NCI-H1092 (cell line): ENCODE data around the gene RBM6.
"Not testable (repeated sequence)": the region's sequence is repeated elsewhere in the genome, so short reads cannot be mapped to it uniquely, and the experiment has no call there.

Source experiments
- DNase-seq: peaks from one replicate; lab custom pipeline; 2025; lab: John Stamatoyannopoulos, UW

RBM6 gene

DNA sequence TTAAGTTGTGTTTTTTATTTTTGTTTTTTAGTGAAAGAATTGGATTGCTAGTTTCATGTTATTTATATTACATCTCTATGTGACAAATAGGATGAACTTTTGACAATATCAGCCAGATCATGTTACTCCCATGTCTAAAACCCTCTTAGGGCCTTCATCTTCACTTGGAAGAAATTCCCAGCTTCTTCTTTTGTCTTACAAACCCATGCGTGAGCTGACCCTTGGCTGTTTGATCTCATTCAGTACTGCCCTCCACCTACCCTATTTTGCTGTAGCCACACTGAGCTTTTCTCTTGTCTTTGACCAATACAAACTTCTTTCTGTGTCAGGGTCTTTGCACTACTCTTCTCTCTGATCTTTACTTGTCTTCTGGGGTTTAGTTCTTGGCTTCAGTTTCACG lies 37.0 kb downstream of the RBM6 start:
- DNase-seq = no peak

DNA sequence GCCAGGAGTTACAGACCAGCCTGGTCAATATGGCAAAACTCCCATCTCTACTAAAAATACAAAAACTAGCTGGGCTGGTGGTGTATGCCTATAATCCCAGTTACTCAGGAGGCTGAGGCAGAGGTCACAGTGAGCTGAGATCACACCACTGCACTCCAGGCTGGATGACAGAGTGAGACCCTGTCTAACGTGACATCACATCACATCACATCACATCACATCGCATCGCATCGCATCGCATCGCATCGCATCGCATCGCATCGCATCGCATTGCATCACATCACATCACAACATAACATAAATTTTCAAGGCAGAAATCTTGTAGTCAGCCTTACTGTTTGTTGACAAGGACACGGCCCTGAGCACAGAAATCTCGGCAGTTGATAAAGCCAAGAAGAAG lies 44.4 kb downstream of the RBM6 start:
- DNase-seq = no peak

DNA sequence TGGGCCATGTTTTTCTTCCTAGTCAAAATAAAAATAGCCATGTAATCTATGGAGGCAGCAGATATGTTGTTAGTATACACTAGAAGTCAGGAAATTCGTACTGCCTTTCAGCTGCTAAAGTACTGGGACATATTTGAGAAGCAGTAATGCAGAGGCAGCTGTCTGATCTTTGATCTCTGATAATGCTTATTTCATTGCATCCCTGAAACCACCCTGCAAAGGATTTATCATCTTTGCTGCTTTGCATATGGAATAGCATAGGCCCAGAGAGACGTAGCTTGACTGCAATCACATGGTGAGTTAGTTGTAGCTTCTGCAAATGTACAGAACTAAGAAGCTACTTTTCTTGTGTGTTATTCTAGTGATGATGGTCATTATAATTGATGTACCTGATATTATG lies 52.4 kb downstream of the RBM6 start:
- DNase-seq = no peak

DNA sequence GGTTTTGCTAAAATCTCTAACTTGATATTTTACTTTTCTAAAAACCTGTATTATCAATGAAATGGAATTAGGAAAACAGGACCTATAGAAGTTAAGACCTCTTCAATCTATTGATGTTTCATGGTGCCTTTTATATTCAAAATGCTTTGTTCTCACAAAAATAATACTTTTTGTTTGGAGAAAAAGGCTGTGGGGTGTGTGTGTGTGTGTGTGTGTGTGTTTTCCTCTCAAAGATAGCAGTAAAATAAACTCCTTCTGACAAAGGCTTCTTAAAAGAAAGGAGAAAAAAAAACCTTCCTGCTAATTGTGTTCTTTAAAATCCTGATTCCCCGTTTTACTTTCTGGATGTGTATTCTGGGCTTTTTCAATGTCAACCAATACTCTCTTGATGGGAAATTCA lies 54.5 kb downstream of the RBM6 start:
- no peak for DNase-seq

DNA sequence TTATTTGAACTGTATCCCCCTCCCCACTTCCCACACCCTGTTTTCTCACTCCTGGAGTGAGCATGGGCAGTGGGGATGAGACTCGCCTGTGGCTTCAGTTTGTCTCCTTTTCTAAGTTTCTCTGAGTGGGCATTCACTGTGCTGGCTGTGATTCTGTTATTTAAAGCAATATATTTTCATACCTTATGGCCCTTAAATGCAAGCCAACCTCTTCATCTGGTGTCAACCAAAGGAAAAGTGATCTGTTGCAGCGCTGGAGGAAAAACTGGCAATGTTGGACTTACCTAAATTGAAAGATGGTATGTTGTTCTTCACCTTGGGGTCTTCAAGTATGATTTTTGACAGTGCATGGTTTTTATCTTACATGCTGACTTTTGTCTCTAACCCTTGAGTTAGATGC lies 56.1 kb downstream of the RBM6 start:
- DNase-seq = no peak

DNA sequence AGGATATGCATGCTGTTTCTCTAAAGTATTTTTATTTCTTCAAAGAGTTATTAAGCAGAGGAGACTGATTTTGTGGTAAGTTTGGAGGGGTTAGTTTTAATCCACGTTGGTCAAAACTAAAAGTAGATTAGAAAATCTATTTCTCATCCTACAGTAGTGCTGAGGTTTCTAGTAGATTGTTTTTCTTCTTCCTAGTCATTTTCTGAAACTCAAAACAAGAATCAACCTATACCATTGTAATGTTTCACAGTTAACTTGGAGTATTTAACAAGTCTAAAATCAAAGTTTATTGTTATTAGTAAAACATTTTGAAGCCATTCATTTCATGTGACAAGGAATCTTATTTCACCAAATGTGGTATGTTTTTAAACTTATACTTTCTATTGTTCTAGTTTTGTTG lies 57.9 kb downstream of the RBM6 start:
- DNase-seq = no peak

DNA sequence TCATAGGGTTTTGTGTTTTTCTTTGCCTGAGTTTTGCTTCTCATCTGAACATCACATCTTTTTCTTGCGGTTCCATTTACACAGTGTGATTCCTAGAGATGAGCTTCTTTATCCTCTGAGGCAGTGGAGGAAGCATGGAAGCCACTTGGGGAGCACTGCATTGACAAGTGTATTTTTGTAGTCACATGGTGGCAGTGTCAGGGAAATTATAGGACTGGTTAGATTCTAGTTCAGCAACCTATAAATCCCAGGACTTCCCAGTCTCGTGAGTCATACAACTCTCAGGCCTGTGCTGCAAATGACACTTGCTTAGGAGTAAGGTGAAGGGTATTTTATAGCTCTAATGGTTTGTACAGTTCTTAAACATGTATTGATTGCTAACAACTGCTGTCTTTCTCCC lies 58.4 kb downstream of the RBM6 start:
- DNase-seq = no peak

DNA sequence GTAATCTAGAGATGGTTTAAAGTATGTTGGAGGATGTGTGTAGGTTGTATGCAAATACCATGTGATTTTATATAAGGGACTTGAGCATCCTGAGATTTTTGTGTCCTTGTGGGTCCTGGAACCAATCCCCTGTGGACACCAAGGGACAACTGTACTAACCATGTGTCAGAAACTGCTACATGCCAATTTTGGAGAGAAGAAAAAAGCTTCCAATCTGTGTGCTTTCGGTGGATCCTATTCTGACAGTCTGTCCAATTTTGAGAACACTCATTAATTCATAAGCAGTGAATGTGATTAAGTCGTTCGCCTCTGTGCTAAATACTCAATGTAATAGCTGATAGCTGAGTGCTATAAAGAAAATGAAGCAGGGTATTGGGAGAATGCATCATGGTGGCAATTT lies 61.6 kb downstream of the RBM6 start:
- DNase-seq = no peak

DNA sequence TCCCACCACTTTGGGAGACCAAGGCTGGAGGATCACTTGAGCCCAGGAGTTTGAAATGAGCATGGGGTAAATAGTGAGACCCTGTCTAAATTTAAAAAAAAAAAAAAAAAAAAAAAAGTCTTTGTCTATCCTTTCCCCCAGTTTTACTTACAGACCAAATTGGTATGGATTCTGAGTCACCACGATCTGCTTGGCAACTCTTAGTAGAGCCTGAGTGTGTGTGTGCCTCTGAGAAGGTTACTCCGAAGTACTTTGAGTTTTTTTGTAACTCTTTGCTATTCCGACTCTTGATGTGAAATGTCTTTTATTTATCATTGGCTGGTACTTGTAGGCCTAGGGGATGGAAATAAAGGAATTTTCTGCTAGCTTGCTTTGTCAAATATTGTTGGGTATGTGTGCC lies 63.3 kb downstream of the RBM6 start:
- no peak for DNase-seq

DNA sequence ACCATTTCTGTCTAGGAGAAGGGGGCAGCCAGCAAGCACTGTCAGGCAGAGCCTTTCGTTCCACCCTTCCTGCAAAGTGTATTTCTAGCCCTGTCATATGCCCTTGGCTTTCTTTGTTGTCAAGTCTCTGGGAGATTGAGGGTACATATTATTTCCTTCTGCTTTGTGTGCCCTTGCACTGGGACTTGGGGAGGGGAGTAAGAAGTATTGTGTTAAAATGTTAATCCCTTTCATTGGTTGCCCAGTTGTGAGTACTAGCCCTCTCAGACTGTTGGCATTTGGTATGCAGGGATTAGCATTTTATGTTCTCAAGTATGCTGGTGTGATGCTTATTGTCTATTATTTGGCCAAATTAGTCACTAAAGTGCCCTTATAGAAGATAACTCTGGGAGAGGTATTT lies 63.9 kb downstream of the RBM6 start:
- DNase-seq = no peak

DNA sequence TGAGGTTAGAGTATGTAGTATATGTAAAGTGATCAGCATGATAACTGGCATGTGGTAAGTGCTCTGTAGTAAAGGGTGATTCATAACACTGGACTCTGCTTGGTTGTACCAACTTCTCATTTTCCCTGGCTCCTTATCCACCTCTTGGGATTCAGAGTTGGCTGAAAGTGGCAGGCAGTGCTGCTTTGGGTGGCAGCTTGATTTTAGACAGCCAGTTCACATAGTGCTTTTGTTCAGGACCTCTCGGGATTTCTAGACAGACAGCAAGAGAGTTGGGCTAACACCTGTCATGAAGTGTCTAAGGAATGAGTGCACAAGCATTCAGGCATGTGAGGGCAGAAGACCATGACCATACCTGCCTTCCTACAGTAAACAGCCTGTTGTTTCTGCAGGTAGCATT lies 69.0 kb downstream of the RBM6 start:
- DNase-seq = no peak

DNA sequence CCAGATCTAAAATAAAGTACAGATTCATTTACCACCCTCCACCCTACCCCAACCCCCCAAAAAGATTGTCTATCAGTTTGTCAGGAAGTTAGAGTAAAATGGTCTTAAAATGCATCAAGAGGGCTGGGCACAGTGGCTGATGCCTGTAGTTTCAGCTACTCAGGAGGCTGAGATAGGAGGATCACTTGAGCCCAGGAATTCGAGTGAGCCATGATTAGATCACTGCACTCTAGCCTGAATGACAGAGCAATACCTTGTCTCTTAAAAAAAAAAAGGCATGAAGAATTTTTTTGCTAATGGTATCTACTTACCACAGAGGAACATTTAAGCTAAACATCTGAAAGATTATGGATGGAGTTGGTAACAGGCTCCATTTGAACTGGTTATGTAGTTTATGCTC lies 71.0 kb downstream of the RBM6 start:
- no peak for DNase-seq

DNA sequence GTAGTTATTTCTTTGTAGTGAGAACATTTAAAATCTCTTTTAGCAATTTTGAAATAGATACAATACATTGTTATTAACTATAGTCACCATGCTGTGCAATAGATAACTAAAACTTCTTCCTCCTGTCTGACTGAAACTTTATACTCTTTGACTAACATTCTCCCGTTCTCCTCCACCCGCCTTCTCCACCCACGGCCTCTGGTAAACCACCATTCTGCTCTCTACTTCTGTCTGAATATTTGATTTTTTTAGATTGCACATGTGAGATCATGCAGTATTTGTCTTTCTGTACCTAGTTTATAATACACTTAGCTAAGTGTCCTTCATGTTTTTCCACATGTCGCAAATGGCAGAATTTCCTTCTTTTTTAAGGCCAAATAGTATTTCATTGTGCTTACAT lies 76.0 kb downstream of the RBM6 start:
- DNase-seq = no peak

DNA sequence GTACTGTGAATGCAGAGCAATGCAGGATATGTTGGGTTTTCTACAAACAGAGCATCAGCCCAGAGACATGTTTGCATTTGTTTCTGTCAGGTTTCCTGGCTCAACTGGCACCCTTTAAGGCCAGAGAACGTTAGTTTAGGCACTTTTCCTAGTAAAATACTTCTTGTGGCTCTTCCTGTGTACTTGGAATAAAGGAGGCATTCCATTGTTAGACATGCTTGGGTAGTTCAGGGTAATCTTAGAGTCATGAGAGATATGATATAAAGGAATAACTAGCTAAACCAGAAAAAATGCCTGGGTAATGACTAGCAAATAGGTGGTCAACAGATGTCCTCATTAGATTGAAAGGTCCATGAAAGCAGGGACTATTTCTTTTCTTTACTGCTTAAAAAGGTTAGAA lies 88.4 kb downstream of the RBM6 start:
- DNase-seq = no peak

DNA sequence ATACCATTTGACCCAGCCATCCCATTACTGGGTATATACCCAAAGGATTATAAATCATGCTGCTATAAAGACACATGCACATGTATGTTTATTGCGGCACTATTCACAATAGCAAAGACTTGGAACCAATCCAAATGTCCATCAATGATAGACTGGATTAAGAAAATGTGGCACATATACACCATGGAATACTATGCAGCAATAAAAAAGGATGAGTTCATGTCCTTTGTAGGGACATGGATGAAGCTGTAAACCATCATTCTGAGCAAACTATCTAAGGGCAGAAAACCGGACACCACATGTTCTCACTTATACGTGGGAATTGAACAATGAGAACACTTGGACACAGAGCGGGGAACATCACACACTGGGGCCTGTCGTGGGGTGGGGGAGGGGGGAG lies 91.3 kb downstream of the RBM6 start:
- not testable (repeated sequence) for DNase-seq

DNA sequence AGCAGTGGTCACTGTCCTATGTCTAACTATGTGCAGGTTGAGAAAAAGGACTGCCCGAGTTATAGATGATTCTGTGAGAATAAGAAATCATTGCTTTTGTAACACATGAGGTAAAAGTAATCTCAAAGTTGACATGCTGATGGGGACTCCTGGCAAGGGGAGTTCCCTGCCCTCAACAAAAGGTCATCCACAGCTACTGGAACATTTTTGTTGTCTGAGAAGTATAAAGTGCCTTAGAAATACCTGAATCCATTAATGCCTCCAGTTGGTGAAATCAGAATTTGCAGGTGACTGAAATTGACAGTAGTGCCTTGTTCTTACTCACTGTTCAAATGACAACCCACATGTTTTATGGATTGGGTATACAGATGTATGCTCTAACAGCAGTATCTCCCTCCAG lies 105.0 kb downstream of the RBM6 start:
- DNase-seq = no peak

DNA sequence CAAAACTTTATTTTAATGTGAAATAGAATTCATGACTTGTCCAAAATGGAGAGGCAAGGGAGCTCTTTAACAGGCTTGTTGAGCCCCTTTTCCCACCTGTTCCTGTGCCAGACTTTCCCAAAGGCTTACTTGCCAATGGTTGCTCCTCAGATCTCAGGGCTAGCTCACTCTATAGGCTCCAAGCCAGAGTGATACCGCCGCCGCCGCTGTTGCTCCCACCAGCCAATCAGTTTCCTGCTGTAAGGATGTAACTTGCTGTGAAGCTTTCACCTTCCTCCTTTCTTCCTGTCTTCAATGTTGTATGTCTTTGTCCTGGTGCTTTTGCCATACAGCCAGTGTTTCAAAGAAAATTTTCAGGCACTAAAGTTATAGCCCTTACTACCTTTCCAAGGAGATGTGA lies 107.5 kb downstream of the RBM6 start:
- DNase-seq = no peak

DNA sequence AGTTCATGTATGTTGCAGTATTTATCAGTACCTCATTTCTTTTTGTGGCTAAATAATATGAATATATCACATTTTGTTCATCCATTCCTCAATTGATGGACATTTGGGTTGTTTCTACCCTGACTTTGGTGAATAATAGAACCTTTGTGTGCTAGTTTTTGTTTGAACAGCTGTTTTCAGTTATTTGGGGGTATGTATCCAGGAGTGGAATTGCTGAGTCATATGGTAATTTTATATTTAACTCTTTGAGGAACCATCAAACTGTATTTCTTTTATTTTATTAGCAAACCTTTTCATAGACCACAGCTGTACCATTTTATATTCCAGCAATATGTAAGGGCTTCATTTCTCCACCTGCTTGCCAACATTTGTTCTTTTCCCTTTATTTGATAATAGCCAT lies 110.4 kb downstream of the RBM6 start:
- no peak for DNase-seq

DNA sequence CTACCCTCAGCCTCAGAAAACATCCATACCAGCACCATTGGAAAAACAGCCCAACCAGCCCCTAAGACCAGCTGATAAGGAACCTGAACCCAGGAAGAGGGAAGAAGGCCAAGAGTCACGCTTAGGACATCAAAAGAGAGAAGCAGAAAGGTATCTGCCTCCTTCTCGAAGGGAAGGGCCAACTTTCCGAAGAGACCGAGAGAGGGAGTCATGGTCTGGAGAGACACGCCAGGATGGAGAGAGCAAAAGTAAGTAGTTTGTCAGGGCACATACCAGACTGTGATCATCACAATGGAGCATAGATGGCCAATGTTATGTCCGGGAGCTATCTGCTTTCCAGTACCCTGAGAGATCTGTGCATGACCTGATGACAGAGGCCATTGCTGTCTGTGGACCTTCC lies 117.8 kb downstream of the RBM6 start:
- no peak for DNase-seq

DNA sequence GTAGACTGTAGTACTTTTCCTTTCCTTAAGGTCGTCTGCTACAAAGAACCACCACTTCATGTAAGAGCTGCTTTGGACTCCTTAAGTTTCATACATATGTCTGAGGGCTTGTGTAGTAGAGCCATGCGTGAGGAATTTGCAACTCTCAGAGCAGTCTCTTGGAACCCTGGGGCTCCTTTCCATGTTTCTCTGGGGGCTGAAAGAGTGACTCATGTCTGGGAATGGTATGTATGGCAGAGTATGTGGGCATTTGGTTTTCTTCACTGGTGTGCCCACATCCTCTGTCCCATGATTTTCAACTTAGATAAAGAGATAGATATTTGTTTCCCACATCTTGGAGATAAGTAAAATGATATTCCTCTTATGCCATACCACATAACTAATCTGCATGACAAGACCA lies 128.2 kb downstream of the RBM6 start:
- DNase-seq = no peak

DNA sequence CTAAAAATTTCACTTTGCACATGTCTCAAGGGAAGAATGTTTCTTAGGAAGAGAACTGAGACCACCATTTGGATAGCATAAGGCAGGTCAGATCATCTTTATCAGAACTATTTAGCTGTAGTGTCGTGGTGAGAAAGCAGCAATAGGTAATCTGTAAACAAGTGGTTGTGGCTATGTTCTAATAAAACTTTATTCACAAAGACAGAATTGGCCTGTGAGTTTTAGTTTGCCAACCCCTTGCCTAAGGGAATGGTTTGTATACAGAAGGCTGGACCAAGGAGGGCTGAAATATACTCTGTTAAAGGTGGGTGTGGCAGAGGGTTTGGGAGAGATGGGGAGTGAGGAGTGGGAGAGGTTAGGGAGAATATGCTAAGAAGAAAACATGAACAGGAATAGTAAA lies 138.1 kb downstream of the RBM6 start:
- DNase-seq = no peak

DNA sequence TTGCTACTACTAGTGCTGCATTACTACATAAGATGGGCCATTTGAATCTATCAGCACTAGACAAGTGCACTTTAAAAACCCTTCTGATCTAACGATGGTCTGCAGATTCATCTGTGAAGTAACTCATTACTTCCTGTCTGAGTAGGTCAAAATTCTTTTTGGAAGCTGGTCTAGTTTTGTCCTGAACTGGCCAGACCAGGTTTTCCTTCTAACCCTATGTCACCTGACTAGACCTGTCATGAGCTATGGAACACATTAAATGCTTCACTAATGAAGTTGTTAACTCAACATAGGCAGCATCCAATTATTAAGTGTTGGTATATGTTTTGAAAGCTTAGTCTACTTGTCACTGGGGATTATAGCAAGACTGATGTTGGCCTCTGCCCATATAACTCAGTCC lies 138.7 kb downstream of the RBM6 start:
- DNase-seq = no peak

DNA sequence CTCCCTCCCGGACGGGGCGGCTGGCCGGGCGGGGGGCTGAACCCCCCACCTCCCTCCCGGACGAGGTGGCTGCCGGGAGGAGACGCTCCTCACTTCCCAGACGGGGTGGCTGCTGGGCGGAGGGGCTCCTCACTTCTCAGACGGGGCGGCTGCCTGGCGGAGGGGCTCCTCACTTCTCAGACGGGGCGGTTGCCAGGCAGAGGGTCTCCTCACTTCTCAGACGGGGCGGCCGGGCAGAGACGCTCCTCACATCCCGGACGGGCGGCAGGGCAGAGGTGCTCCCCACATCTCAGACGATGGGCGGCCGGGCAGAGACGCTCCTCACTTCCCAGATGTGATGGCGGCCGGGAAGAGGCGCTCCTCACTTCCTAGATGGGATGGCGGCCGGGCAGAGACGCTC lies 145.0 kb downstream of the RBM6 start:
- DNase-seq = not testable (repeated sequence)

DNA sequence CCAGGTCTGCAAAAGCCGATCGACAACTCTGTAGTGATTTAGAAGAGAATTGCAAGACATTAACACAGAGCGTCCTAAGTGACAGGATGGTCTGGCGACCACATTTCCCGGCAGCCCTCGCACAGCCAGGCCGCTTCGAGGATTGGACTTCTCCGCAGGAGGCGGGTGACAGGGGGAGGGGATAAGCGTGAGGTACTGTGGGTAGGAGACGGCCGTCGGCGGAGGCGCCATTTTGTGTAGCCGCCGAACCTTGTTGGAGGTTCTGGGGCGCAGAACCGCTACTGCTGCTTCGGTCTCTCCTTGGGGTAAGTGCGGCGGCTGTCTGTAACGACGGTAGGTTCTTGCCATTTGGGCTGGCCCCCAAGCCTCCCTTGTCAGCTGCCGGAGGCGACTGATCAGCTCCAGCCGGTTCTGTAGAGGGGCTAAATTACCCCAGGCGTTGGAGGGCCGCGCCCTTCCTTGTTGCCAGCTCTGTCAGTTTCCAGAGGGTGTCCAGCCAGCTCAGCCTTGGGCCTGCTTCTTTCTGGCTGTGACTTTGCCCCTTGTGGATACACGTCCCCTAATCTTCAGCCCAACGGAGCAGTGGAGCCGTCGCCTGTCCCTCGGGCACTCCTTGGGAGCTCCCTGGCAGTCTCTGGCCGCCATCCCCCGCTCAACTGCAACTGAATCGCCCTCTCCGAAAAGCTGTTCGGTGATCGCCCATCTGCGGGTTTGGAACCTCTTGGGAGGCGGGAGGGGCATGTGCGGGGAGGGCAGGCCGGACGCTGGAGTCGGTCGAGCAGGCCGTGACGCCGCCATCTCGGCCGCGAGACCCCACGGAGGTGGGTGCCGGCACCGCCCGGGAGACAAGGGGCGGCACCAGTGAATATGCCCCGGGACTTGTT lies 149.0 kb downstream of the RBM6 start, which contains the start of gene RBM5:
Gene RBM5 (plus strand): TSS at position 195 of the 884 bp plus-strand sequence. CDS start 1,516 bp downstream, outside the sequence.
- peak; percentile 76 for DNase-seq
